GM12865 (cell line): Measurements from ENCODE around the gene RBM23.
"Not testable (repeated sequence)": the region's sequence is repeated elsewhere in the genome, so short reads cannot be mapped to it uniquely, and the experiment has no call there.

ENCODE experiments used
- DNase-seq: peaks from one replicate; pipeline ENCODE4 v3.0.0; 2010; ENCODE audit warnings: low read depth
- H3K4me3 ChIP-seq: 2 replicates; pipeline ENCODE4 v1.5.1; 2011; ENCODE audit warnings: mild to moderate bottlenecking, low read depth, low read length, control low read depth
- CTCF ChIP-seq: IDR thresholded peaks from 2 replicates; pipeline ENCODE4 v1.5.1; 2011; ENCODE audit warnings: low read length, control low read depth, low read depth, inconsistent platforms; ENCODE audit not compliant: insufficient read depth; ENCODE audit errors: missing control alignments

Gene RBM23

GRCh38 chr14:22915886-22916521, 2.9 kb downstream of the RBM23 start:
- H3K4me3 ChIP-seq: no peak overlapping the region
- no peak for TF ChIP-seq CTCF
- no peak for DNase-seq

- H3K4me3 ChIP-seq, DNase-seq: not testable (repeated sequence)
Observed at GRCh38 chr14:22914836-22915235, 4.1 kb downstream of the RBM23 start.

GRCh38 chr14:22910916-22911315, 8.0 kb downstream of the RBM23 start:
- no peak for TF ChIP-seq CTCF
- no peak overlapping the region for H3K4me3 ChIP-seq
- DNase-seq: no peak

- TF ChIP-seq CTCF: no peak
- no peak overlapping the region for H3K4me3 ChIP-seq
- no peak for DNase-seq
Observed at GRCh38 chr14:22908601-22909000, 10.3 kb downstream of the RBM23 start.

GRCh38 chr14:22907429-22907828, 11.5 kb downstream of the RBM23 start:
- TF ChIP-seq CTCF: no peak
- no peak for DNase-seq
- no peak overlapping the region for H3K4me3 ChIP-seq

GRCh38 chr14:22906073-22906472, 12.9 kb downstream of the RBM23 start:
- DNase-seq: no peak
- no peak overlapping the region for H3K4me3 ChIP-seq
- no peak for TF ChIP-seq CTCF

GRCh38 chr14:22905627-22906026, 13.3 kb downstream of the RBM23 start:
- H3K4me3 ChIP-seq: no peak overlapping the region
- no peak for TF ChIP-seq CTCF

More at GRCh38 chr14:22905627-22906026, 13.3 kb downstream of the RBM23 start:
- no peak for DNase-seq
